ENCODE data around the gene RELN. TPM values are rescaled to one million over a fixed set of nuclear protein-coding genes. Genes with fewer than 3 reads are reported as not detected.

RELN gene
- total RNA-seq, 1 donor from 2014 or later: 3.8 TPM

- DNase-seq (ENCODE audit: low read depth): no peak
- TF ChIP-seq CTCF (conservative IDR thresholded peaks at IDR 0.05; ENCODE audit: low read depth, low read length): no peak
- no peak overlapping the region for H3K4me3 ChIP-seq (ENCODE audit: low read depth, low read length)
Observed at GRCh38 chr7:103717574-103717973, 271.9 kb downstream of the RELN start.

GRCh38 chr7:103715376-103716120, 273.9 kb downstream of the RELN start:
- no peak for DNase-seq (ENCODE audit: low read depth)
- TF ChIP-seq CTCF (conservative IDR thresholded peaks at IDR 0.05; ENCODE audit: low read depth, low read length): no peak
- no peak overlapping the region for H3K4me3 ChIP-seq (ENCODE audit: low read depth, low read length)

- no peak for TF ChIP-seq CTCF (conservative IDR thresholded peaks at IDR 0.05; ENCODE audit: low read depth, low read length)
- H3K4me3 ChIP-seq (ENCODE audit: low read depth, low read length): no peak overlapping the region
- DNase-seq (ENCODE audit: low read depth): no peak
Observed at GRCh38 chr7:103714376-103714927, 275.0 kb downstream of the RELN start.

GRCh38 chr7:103712991-103713778, 276.3 kb downstream of the RELN start:
- DNase-seq (ENCODE audit: low read depth): no peak
- no peak for TF ChIP-seq CTCF (conservative IDR thresholded peaks at IDR 0.05; ENCODE audit: low read depth, low read length)
- H3K4me3 ChIP-seq (ENCODE audit: low read depth, low read length): no peak overlapping the region

GRCh38 chr7:103711413-103711812, 278.0 kb downstream of the RELN start:
- TF ChIP-seq CTCF (conservative IDR thresholded peaks at IDR 0.05; ENCODE audit: low read depth, low read length): no peak
- H3K4me3 ChIP-seq (ENCODE audit: low read depth, low read length): no peak overlapping the region
- no peak for DNase-seq (ENCODE audit: low read depth)

- DNase-seq (ENCODE audit: low read depth): no peak
- H3K4me3 ChIP-seq (ENCODE audit: low read depth, low read length): no peak overlapping the region
- TF ChIP-seq CTCF (conservative IDR thresholded peaks at IDR 0.05; ENCODE audit: low read depth, low read length): no peak
Observed at GRCh38 chr7:103710247-103710646, 279.2 kb downstream of the RELN start.
